Stimulated activated CD4-positive, alpha-beta T cell treated with anti-CD3 and anti-CD28 coated beads, TNF-alpha, amount 100 ng/mL, for 48 hours (primary cell): ENCODE data around the gene PGAP1.
"Not testable (repeated sequence)": the region's sequence is repeated elsewhere in the genome, so short reads cannot be mapped to it uniquely, and the experiment has no call there.

ENCODE experiments used
- DNase-seq, 3 donors: peaks; one replicate each; pipeline ENCODE4 v3.0.0-alpha.2; 2020; ENCODE audit warnings: low read depth in 3 of 3

Gene PGAP1

DNA sequence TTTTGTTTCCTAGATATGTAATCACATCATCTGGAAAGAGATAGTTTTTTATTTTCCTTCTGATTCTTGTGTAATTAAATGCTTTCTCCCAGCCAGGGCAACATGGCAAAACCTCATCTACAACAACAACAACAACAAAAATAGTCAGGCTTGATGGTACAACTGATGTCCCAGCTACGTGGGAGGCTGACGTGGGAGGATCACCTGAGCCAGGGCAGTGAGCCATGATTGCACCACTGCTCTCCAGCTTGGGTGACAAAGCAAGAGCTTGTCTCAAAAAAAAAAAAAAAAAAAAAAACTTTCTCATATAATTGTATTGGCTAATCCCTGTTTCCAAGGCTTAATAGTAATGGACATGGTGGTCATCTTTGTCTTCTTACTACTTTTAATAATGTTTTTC lies 26.4 kb upstream of the PGAP1 start:
- no peak for DNase-seq

DNA sequence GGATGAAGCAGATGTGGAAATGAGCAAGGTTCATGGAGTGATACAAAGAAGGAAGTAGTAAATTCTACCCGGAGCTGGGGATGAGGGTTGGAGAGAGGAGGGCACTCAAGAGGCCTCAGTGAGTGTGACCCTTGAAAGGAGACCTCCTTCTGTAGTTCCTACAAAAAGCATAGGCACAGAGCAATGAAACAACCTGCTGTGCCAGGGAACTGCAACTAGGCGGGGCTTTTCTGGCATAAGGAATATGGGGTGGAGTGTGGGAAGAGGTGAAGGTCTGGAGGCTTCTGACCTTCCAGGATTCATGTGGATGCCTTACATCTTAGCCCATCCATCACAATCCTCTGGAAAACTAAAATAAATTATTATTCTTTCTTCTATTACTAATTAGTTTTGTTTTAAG lies 25.5 kb upstream of the PGAP1 start:
- no peak for DNase-seq

GRCh38 chr2:196949116-196949515 lies 22.6 kb upstream of the PGAP1 start:
- DNase-seq, result no peak

GRCh38 chr2:196944570-196944969 lies 18.1 kb upstream of the PGAP1 start:
- no peak for DNase-seq

DNA sequence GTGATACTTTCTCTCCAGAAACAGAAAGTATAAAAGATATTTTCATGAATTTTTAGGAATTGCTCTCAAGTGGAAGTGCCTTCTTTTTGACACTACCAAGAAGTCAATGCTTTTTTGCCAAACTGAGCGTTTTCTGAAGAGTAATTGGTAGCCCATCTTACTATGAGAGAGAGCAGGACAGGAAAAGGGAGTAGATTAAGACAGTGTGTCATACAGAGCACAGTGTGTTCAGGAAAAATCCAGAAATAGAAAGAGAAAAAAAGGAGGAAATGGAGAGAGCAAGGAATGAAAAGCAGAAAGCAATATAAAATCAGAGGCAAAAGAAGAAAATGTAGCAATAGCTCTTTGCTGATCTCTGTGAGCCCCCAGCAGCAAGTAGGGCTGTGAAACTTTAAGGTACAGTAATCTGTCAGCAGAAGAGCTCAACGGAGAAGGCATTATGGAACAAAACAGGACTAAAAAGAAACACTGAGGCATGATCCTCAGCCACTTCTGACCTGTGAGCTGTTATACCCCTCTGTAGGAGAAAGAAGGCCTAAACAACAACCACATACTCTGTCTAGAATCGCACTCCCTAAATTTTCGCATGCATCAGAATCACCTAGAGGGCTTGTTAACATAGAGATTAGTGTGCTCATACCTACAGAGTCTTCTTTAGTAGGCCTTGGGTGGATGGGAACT lies 15.0 kb upstream of the PGAP1 start:
- DNase-seq, result no peak

DNA sequence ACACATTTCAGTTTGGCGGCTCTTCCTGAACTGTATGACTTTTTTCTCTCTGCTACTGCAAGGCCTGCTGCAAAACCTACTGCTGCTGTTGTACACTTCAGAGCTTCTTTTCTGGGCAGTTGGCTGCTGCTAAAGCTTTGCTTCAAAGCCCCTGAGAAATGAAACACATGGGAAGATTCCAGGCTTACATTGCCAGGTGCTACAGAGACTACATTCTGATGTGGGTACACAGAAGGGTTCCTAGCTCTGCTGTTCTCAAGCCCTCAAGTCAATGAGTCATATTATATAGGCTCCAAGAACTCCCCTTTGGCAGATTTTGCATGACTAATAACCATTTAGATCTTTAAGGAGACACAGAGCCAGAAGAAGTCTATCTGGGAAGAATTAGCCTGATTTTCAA lies 12.9 kb upstream of the PGAP1 start:
- no peak for DNase-seq

- DNase-seq, result no peak
Measured at GRCh38 chr2:196935432-196935831, 8.9 kb upstream of the PGAP1 start.

DNA sequence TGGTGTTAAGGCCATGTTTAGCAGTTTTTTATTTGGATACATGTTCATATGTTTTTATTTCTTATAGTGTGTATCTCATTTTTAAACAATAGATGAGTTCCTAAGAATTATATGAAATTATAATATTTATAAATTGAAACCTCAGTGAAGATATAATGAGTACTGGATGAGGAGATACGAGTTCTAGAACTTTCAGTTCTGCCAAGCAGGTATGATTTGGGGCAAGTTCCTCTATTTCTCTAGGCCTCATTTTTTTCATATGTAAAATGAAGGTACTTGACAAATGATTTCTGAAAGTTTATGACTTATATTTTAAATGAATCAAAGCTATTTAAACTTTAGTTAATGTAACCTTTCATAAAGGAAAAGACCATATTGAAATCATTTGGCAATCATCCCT lies 8.2 kb upstream of the PGAP1 start:
- no peak for DNase-seq

DNA sequence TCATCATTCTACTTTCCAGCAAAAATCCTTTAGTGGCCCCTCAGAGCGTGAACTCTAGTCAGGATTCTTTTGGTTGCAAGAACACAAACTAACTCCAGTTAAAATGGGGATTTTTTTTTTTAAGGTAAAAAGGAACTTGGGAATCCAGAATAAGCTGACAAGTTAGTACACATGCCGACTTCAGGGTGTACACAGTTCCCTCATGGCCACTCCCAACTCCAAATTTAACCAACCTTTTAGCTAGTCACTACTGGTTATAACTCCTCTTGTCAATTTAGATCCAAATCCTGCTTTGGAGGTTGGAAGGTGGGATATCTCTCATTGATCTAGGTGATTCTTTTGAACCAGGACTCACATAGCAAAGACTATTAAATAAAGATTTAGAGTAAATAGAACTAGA lies 5.0 kb upstream of the PGAP1 start:
- no peak for DNase-seq

DNA sequence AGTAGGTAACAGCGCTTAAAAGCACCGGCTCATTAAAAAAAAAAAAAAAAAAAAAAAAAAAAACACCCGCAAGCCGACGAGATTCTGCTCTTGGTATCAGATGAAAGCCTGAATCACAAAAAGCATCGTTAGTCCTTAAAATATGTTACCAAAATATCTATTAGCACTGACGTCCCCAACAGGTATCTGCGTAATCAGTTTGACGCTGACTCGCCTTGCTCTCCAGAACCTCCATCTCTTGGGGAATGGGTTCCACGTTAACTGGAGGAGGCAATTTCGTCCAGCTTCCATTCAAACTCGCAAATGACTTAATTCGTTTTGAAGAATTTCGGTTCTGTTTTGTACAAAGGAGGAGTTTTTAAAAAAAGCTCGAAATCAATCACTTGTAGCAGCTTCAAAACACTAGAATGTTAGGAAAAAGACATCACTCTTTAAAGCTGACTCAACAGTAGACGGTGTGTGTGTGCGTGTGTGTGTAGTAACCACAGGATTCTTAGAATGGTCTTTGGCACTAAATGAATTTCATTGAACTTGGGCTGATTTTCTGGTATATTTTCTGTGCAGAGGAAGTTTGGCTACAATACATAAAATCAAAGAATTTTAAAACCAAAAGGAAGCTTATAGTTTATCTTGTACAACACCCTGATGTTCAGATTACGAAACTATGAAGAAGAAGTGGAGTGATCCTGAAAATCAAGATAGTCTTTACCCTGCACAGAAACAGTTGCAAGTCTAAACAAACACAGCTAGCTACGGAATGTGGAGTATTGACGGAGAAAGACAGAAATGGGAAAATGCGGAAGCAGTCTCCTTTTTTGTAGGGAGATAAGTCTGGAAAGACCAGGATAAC lies 1.1 kb upstream of the PGAP1 start:
- peak in 2 of 3 donors; percentile 32 to 46 for DNase-seq

GRCh38 chr2:196925768-196926561 lies 542 bp downstream of the PGAP1 start:
- DNase-seq, result peak in 1 of 3 donors; percentile 17

- DNase-seq, result no peak
Measured at GRCh38 chr2:196925051-196925767, 1.3 kb downstream of the PGAP1 start.

GRCh38 chr2:196924051-196924450 lies 2.5 kb downstream of the PGAP1 start:
- DNase-seq, result no peak

GRCh38 chr2:196918927-196919326 lies 7.6 kb downstream of the PGAP1 start:
- no peak for DNase-seq

DNA sequence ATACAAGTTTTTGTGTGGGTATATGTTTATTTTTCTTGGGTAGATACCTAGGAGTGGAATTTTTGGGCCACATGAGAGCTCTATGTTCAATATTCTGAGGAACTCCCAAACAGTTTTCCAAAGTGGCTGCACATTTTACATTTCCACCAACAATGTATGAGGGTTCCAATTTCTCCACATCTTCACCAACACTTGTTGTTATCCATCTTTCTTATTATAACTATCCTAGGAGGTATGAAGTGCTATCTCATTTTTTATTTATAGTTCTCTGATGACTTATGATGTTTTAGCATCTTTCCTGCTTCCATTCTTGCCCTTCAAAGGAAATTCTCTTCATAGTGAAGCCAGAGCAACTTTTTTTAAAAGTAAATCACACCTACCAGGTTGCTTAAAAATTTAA lies 8.7 kb downstream of the PGAP1 start:
- no peak for DNase-seq

DNA sequence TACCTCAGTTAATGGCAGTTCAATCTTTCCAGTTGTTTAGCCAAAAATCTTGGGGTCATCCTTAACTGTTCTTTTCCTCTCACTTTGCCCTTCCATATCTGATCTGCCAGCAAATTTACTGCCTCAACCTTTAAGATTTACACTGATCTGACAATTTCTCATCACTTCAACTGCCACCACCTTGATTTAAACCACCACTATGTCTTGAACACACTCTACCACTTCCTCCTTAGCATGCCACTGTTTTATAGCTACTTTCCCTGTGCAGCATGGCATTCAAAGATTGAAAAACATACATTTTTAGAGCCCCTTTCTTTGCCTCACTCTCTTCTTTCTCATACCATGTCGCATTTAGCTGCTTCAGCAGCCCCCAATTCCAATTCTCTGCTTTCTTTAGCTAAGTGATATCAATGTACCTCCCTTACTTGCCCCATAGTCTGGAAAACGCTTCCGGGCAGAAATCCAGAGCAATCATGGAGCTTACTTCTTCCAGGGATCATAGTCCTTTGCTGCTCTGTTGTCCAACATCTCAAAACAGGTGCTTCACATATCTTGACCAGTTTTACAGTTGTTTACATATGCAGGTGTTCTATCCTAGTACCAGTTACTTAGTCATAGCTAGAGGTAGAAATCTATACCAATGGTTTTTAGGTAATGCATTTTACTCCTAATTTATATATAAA lies 10.9 kb downstream of the PGAP1 start:
- DNase-seq, result no peak

DNA sequence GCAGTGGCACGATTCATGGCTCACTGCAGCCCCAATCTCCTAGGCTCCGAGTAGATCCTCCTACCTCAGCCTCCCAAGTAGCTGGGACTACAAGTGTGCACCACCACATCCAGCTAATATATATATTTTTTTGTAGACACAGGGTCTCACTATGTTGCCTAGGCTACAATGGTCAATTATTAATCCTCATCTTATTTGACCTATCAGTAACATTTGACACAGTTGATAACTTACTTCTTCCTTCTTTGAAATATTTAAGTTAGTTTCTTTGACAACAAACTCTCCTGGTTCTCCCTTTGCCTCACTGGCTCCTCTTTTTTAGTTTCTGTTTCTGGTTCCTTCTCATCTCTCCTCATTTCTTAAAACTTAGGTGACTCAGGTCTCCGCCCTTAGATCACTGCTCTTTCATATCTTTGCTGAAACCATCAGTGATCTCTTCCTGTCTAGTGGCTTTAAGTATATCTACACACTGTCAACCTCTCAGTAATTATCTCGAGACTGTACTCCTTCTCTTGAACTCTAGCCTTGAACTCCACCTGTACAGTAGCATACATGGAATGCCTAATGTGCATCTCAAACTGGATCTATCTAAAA lies 11.5 kb downstream of the PGAP1 start:
- DNase-seq, result no peak

GRCh38 chr2:196913691-196914090 lies 12.8 kb downstream of the PGAP1 start:
- no peak for DNase-seq

DNA sequence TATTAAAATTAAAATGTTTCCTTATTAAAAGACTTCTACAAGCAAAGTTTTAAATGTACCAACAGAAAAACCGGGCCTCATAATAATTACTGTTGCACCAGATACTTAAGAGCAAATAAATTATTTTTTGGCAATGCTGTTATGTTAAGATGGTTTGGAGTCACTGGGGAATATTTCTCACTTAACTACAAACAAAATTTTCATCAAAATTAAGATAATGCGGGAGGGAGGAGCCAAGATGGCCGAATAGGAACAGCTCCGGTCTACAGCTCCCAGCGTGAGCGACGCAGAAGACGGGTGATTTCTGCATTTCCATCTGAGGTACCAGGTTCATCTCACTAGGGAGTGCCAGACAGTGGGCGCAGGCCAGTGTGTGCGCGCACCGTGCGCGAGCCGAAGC lies 21.1 kb downstream of the PGAP1 start:
- DNase-seq, result not testable (repeated sequence)

GRCh38 chr2:196902828-196903227 lies 23.7 kb downstream of the PGAP1 start:
- DNase-seq, result no peak

- no peak for DNase-seq
Measured at GRCh38 chr2:196900843-196901242, 25.7 kb downstream of the PGAP1 start.
